SK-N-SH (cell line): ENCODE results near the gene ECPAS.

ENCODE experiments used
- EP300 ChIP-seq, 2 experiments: IDR thresholded peaks; 2 replicates each; pipeline versions ENCODE4 v1.4.0 to v1.6.1; 2012; ENCODE audit warnings: borderline replicate concordance in 1 of 2, low read depth in 1 of 2, low read length in 1 of 2
- GATA2 ChIP-seq: sonication (generic); formaldehyde crosslinking; IDR thresholded peaks from 2 replicates; pipeline ENCODE4 v1.5.0; 2020; ENCODE audit warnings: mild to moderate bottlenecking, missing genetic modification reagents
- POLR2AphosphoS5 ChIP-seq: IDR thresholded peaks from 2 replicates; pipeline ENCODE4 v1.6.1; 2012; ENCODE audit warnings: low read depth, low read length
- RCOR1 ChIP-seq: fragments of 150-350 bp; IDR thresholded peaks from 2 replicates; pipeline ENCODE4 v1.6.1; 2017; ENCODE audit warnings: antibody characterized with exemption, low read length
- RFX5 ChIP-seq: IDR thresholded peaks from 2 replicates; pipeline ENCODE4 v1.6.1; 2012; ENCODE audit warnings: mild to moderate bottlenecking, improper control_type of control experiment, low read length
- TF ChIP-seq, protein P1 (sequence below): fragments of 200-600 bp; sonication (generic); IDR thresholded peaks from 2 replicates; pipeline ENCODE4 v1.6.1; 2017; ENCODE audit warnings: antibody characterized with exemption, mild to moderate bottlenecking, moderate library complexity
- TF ChIP-seq, protein P2 (sequence below): fragments of 150-350 bp; IDR thresholded peaks from 2 replicates; pipeline ENCODE4 v1.6.1; 2017; ENCODE audit warnings: antibody characterized with exemption, low read length, low read depth, borderline replicate concordance
- TF ChIP-seq, protein P3 (sequence below): IDR thresholded peaks from 2 replicates; pipeline ENCODE4 v1.6.1; 2012; ENCODE audit warnings: mild to moderate bottlenecking, low read depth, low read length, moderate library complexity

DNA sequence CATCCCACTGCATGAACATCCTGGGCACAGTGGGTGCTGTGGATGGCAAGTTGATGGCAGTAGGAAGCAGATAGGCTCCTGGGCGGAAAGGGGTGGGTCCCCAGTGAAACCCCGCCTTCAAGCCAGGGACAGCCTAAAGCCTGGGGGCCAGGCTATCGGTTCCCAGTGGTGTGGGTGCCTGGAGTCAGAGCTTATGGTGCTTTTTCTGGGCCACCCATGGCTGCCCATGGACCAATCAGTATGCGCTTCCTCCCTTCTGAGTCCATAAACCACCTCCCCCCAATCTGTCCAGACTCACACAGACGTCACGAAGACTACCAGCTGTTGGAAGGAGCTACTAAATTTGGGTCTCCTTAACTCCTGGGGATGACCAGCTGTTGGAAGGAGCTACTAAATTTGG is 17.5 kb upstream of the ECPAS start:
- TF ChIP-seq, protein P1, sequence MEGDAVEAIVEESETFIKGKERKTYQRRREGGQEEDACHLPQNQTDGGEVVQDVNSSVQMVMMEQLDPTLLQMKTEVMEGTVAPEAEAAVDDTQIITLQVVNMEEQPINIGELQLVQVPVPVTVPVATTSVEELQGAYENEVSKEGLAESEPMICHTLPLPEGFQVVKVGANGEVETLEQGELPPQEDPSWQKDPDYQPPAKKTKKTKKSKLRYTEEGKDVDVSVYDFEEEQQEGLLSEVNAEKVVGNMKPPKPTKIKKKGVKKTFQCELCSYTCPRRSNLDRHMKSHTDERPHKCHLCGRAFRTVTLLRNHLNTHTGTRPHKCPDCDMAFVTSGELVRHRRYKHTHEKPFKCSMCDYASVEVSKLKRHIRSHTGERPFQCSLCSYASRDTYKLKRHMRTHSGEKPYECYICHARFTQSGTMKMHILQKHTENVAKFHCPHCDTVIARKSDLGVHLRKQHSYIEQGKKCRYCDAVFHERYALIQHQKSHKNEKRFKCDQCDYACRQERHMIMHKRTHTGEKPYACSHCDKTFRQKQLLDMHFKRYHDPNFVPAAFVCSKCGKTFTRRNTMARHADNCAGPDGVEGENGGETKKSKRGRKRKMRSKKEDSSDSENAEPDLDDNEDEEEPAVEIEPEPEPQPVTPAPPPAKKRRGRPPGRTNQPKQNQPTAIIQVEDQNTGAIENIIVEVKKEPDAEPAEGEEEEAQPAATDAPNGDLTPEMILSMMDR, result no peak
- TF ChIP-seq, protein P2, sequence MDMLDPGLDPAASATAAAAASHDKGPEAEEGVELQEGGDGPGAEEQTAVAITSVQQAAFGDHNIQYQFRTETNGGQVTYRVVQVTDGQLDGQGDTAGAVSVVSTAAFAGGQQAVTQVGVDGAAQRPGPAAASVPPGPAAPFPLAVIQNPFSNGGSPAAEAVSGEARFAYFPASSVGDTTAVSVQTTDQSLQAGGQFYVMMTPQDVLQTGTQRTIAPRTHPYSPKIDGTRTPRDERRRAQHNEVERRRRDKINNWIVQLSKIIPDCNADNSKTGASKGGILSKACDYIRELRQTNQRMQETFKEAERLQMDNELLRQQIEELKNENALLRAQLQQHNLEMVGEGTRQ, result no peak
- TF ChIP-seq, protein P3, sequence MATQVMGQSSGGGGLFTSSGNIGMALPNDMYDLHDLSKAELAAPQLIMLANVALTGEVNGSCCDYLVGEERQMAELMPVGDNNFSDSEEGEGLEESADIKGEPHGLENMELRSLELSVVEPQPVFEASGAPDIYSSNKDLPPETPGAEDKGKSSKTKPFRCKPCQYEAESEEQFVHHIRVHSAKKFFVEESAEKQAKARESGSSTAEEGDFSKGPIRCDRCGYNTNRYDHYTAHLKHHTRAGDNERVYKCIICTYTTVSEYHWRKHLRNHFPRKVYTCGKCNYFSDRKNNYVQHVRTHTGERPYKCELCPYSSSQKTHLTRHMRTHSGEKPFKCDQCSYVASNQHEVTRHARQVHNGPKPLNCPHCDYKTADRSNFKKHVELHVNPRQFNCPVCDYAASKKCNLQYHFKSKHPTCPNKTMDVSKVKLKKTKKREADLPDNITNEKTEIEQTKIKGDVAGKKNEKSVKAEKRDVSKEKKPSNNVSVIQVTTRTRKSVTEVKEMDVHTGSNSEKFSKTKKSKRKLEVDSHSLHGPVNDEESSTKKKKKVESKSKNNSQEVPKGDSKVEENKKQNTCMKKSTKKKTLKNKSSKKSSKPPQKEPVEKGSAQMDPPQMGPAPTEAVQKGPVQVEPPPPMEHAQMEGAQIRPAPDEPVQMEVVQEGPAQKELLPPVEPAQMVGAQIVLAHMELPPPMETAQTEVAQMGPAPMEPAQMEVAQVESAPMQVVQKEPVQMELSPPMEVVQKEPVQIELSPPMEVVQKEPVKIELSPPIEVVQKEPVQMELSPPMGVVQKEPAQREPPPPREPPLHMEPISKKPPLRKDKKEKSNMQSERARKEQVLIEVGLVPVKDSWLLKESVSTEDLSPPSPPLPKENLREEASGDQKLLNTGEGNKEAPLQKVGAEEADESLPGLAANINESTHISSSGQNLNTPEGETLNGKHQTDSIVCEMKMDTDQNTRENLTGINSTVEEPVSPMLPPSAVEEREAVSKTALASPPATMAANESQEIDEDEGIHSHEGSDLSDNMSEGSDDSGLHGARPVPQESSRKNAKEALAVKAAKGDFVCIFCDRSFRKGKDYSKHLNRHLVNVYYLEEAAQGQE, result no peak
- TF ChIP-seq EP300 (IDR thresholded peaks at IDR 0.05; ENCODE audit: borderline replicate concordance in 1 of 2, low read depth in 1 of 2, low read length in 1 of 2) (no peak), RCOR1 (no peak), POLR2AphosphoS5 (no peak), RFX5 (no peak), GATA2 (CRISPR knock-in tag) (no peak)
